Mesendoderm (in vitro differentiated cells): ENCODE results near the gene ADARB1.

Experiments used
- DNase-seq: peaks from one replicate; pipeline ENCODE4 v3.0.0; 2013
- H2AK5ac ChIP-seq: 2 replicates; pipeline ENCODE4 v1.6.1; 2013; ENCODE audit warnings: low read length, inconsistent platforms
- H2BK120ac ChIP-seq: 2 replicates; pipeline ENCODE4 v1.6.1; 2013; ENCODE audit warnings: low read depth, mild to moderate bottlenecking, low read length, moderate library complexity, mixed read lengths
- H2BK15ac ChIP-seq: replicated peaks from 2 replicates; pipeline ENCODE4 v1.6.1; 2013; ENCODE audit warnings: low read depth, mild to moderate bottlenecking, moderate library complexity
- H2BK5ac ChIP-seq: 2 replicates; pipeline ENCODE4 v1.6.1; 2013; ENCODE audit warnings: low read length, inconsistent platforms
- H3K18ac ChIP-seq: 2 replicates; pipeline ENCODE4 v1.6.1; 2013; ENCODE audit warnings: mild to moderate bottlenecking, low read length, mixed read lengths
- H3K23ac ChIP-seq: one replicate; pipeline ENCODE4 v1.6.1; 2013; ENCODE audit warnings: low read length
- H3K27ac ChIP-seq: 2 replicates; pipeline ENCODE4 v1.5.1; 2013; ENCODE audit warnings: low read depth, mild to moderate bottlenecking, inconsistent platforms, low read length, moderate library complexity
- H3K27me3 ChIP-seq: 2 replicates; pipeline ENCODE4 v1.6.1; 2013; ENCODE audit warnings: low read length, control low read depth, mild to moderate bottlenecking, inconsistent platforms; ENCODE audit not compliant: insufficient read depth, poor library complexity
- H3K36me3 ChIP-seq: 2 replicates; pipeline ENCODE4 v1.6.1; 2013; ENCODE audit warnings: low read length, inconsistent platforms; ENCODE audit not compliant: control insufficient read depth, insufficient read depth
- H3K4ac ChIP-seq: one replicate; pipeline ENCODE4 v1.6.1; 2013; ENCODE audit warnings: low read depth, mild to moderate bottlenecking, low read length, moderate library complexity
- H3K4me1 ChIP-seq: 2 replicates; pipeline ENCODE4 v1.6.1; 2013; ENCODE audit warnings: low read depth, low read length, inconsistent platforms; ENCODE audit not compliant: control insufficient read depth
- H3K4me2 ChIP-seq: 2 replicates; pipeline ENCODE4 v1.6.1; 2013; ENCODE audit warnings: low read length
- H3K4me3 ChIP-seq: 2 replicates; pipeline ENCODE4 v1.5.1; 2013; ENCODE audit warnings: mild to moderate bottlenecking, low read length
- H3K56ac ChIP-seq: one replicate; pipeline ENCODE4 v1.6.1; 2013; ENCODE audit warnings: low read length
- H3K79me1 ChIP-seq: 2 replicates; pipeline ENCODE4 v1.6.1; 2013; ENCODE audit warnings: low read length, inconsistent platforms
- H3K79me2 ChIP-seq: 2 replicates; pipeline ENCODE4 v1.6.1; 2013; ENCODE audit warnings: mild to moderate bottlenecking, low read length; ENCODE audit not compliant: control insufficient read depth, insufficient read depth
- H3K9ac ChIP-seq: 2 replicates; pipeline ENCODE4 v1.6.1; 2013; ENCODE audit warnings: low read length, inconsistent platforms
- H4K5ac ChIP-seq: one replicate; pipeline ENCODE4 v1.6.1; 2013; ENCODE audit warnings: low read length
- H4K8ac ChIP-seq: one replicate; pipeline ENCODE4 v1.6.1; 2013; ENCODE audit warnings: low read depth, mild to moderate bottlenecking, control low read depth, low read length, moderate library complexity
- WGBS: extraction: QIAGEN DNeasy Blood & Tissue Kit; methylation state at CpG from one replicate; pipeline ENCODE4 v1.1.7; 2013; ENCODE audit warnings: low lambda C conversion rate, missing lambda C conversion rate; ENCODE audit not compliant: insufficient coverage; ENCODE audit errors: extremely low coverage; 5-methylcytosine and 5-hydroxymethylcytosine counted together

The ADARB1 gene

DNA sequence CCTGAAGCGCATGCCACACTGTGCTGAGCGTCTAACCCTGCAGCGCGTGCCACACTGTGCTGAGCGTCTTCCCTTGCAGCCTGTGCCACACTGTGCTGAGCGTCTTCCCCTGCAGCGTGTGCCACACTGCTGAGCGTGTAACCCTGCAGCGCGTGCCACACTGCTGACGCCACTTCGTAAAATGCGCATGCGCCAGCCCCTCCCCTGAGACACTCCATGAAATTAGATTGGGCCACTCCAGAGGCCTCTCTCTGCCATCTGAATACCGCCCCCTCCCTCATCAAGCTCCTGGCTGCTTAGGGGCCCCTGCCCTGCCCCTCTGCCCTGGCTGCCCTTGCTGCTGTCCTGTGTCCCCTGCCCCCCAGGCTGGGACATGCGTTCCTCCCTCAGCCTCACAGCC, 128.5 kb downstream of the ADARB1 start:
- Histone ChIP-seq H3K36me3 (no peaks in the 10 kb centered on the region), H3K18ac (no peak overlapping the region), H3K79me2 (no peaks in the 10 kb centered on the region), H3K4ac (no peak overlapping the region), H3K27ac (no peak overlapping the region), H3K23ac (no peak overlapping the region), H3K27me3 (no peaks in the 10 kb centered on the region), H2AK5ac (no peak overlapping the region), H2BK5ac (no peak overlapping the region), H3K4me2 (no peak overlapping the region), H4K8ac (no peak overlapping the region), H3K4me1 (no peaks in the 10 kb centered on the region), H3K79me1 (no peaks in the 10 kb centered on the region), H2BK120ac (no peak overlapping the region), H4K5ac (no peak overlapping the region), H3K4me3 (no peak overlapping the region), H2BK15ac (no peak overlapping the region), H3K56ac (no peak overlapping the region), H3K9ac (no peak overlapping the region)
- WGBS, result no CpG with 5 or more reads among the region's 16 CpGs
- no peak for DNase-seq

DNA sequence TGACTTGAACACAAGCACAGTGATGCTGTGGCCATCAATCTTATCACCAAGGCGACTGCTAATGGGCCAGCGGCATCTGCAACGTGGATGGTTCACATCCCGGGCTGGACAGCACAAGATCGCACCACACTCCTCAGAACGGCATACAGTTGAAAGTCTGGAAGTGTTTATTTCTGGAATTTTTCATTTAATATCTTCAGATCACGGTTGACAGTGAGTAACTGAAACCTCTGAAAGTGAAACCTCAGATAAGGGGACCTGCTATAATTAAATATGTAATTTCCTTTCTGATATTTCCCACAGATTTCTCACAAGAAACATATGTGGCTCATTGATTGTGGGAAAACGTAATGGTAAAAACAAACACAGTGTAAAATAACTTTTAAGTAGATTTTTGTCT, 129.6 kb downstream of the ADARB1 start:
- Histone ChIP-seq H4K8ac (no peak overlapping the region), H4K5ac (no peak overlapping the region), H2AK5ac (no peak overlapping the region), H3K18ac (no peak overlapping the region), H2BK5ac (no peak overlapping the region), H3K79me2 (no peaks in the 10 kb centered on the region), H3K4ac (no peak overlapping the region), H3K4me3 (no peak overlapping the region), H3K79me1 (no peaks in the 10 kb centered on the region), H3K4me2 (no peak overlapping the region), H2BK15ac (no peak overlapping the region), H3K9ac (no peak overlapping the region), H3K23ac (no peak overlapping the region), H3K36me3 (no peaks in the 10 kb centered on the region), H2BK120ac (no peak overlapping the region), H3K27ac (no peak overlapping the region), H3K4me1 (no peaks in the 10 kb centered on the region), H3K56ac (no peak overlapping the region), H3K27me3 (no peaks in the 10 kb centered on the region)
- DNase-seq, result no peak
- no CpG with 5 or more reads among the region's 8 CpGs for WGBS

DNA sequence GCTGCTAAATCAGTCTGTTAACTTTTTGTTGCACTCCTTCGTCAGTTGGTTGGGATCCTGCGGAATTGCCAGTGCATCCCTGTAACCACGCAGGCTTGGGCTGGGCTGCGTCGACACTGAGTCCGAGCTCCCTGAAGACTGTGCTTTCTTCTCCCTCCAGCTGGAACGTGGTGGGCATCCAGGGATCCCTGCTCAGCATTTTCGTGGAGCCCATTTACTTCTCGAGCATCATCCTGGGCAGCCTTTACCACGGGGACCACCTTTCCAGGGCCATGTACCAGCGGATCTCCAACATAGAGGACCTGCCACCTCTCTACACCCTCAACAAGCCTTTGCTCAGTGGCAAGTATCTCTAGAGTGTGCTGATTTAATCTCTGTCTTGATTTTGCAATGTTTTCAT, 130.0 kb downstream of the ADARB1 start:
- Histone ChIP-seq H3K9ac (no peak overlapping the region), H2BK120ac (no peak overlapping the region), H3K27me3 (no peaks in the 10 kb centered on the region), H3K27ac (no peak overlapping the region), H3K4me3 (no peak overlapping the region), H3K4ac (no peak overlapping the region), H3K18ac (no peak overlapping the region), H3K4me2 (no peak overlapping the region), H2BK15ac (no peak overlapping the region), H3K36me3 (no peaks in the 10 kb centered on the region), H4K5ac (no peak overlapping the region), H3K23ac (no peak overlapping the region), H3K56ac (no peak overlapping the region), H3K4me1 (no peaks in the 10 kb centered on the region), H2BK5ac (no peak overlapping the region), H3K79me2 (no peaks in the 10 kb centered on the region), H2AK5ac (no peak overlapping the region), H4K8ac (no peak overlapping the region), H3K79me1 (no peaks in the 10 kb centered on the region)
- no peak for DNase-seq
- WGBS, result no CpG with 5 or more reads among the region's 11 CpGs

GRCh38 chr21:45207839-45208626, 133.7 kb downstream of the ADARB1 start:
- Histone ChIP-seq H3K23ac (no peak overlapping the region), H3K79me2 (no peaks in the 10 kb centered on the region), H3K4me3 (no peak overlapping the region), H3K36me3 (no peaks in the 10 kb centered on the region), H3K79me1 (no peaks in the 10 kb centered on the region), H3K27me3 (no peaks in the 10 kb centered on the region), H3K9ac (no peak overlapping the region), H3K18ac (no peak overlapping the region), H3K4me2 (no peak overlapping the region), H4K5ac (no peak overlapping the region), H3K4ac (no peak overlapping the region), H2BK120ac (no peak overlapping the region), H4K8ac (no peak overlapping the region), H2BK15ac (no peak overlapping the region), H3K56ac (no peak overlapping the region), H2BK5ac (no peak overlapping the region), H3K27ac (no peak overlapping the region), H3K4me1 (no peaks in the 10 kb centered on the region), H2AK5ac (no peak overlapping the region)
- no CpG with 5 or more reads among the region's 9 CpGs for WGBS
- no peak for DNase-seq

GRCh38 chr21:45208627-45208951, 134.2 kb downstream of the ADARB1 start:
- Histone ChIP-seq H3K9ac (no peak overlapping the region), H3K79me1 (no peaks in the 10 kb centered on the region), H4K5ac (no peak overlapping the region), H3K27ac (no peak overlapping the region), H3K56ac (peak overlapping the region; percentile 43), H3K4me1 (no peaks in the 10 kb centered on the region), H3K4ac (no peak overlapping the region), H3K79me2 (no peaks in the 10 kb centered on the region), H3K27me3 (no peaks in the 10 kb centered on the region), H3K23ac (no peak overlapping the region), H3K4me2 (no peak overlapping the region), H2BK15ac (no peak overlapping the region), H3K36me3 (no peaks in the 10 kb centered on the region), H2BK120ac (no peak overlapping the region), H2BK5ac (no peak overlapping the region), H4K8ac (no peak overlapping the region), H2AK5ac (no peak overlapping the region), H3K18ac (no peak overlapping the region), H3K4me3 (no peak overlapping the region)
- no CpG with 5 or more reads among the region's 6 CpGs for WGBS
- no peak for DNase-seq

DNA sequence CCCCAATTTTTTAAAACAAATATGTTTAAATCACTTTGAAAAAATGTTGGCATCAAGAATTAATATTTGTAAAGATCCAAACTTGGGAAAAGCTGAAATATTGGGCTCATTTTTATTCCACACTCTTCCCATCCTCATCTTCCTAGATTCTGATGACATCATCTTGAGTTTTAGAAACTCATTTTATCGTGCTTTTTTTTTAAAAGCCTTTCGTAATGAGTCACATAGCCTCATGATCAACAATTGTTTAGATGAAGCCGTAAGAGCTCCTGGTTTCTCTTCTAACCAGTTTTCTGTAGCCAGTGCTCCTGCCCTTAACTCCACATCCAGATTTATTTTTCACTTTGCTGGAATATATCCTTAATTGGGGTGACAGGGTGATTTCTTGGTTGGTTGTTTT, 134.7 kb downstream of the ADARB1 start:
- Histone ChIP-seq H2BK15ac (no peak overlapping the region), H3K23ac (no peak overlapping the region), H3K36me3 (no peaks in the 10 kb centered on the region), H3K4me1 (no peaks in the 10 kb centered on the region), H3K4ac (no peak overlapping the region), H2BK5ac (no peak overlapping the region), H3K9ac (no peak overlapping the region), H3K27me3 (no peaks in the 10 kb centered on the region), H3K18ac (no peak overlapping the region), H3K27ac (no peak overlapping the region), H2AK5ac (no peak overlapping the region), H3K79me2 (no peaks in the 10 kb centered on the region), H4K8ac (no peak overlapping the region), H3K79me1 (no peaks in the 10 kb centered on the region), H3K4me2 (no peak overlapping the region), H4K5ac (no peak overlapping the region), H3K4me3 (no peak overlapping the region), H2BK120ac (no peak overlapping the region), H3K56ac (no peak overlapping the region)
- no CpG with 5 or more reads among the region's 3 CpGs for WGBS
- DNase-seq, result no peak
